Measurements from ENCODE around the gene KCNJ4.
A peak's percentile ranks its signal among the peaks of the same experiment; 100 is the strongest.

The KCNJ4 gene

DNA sequence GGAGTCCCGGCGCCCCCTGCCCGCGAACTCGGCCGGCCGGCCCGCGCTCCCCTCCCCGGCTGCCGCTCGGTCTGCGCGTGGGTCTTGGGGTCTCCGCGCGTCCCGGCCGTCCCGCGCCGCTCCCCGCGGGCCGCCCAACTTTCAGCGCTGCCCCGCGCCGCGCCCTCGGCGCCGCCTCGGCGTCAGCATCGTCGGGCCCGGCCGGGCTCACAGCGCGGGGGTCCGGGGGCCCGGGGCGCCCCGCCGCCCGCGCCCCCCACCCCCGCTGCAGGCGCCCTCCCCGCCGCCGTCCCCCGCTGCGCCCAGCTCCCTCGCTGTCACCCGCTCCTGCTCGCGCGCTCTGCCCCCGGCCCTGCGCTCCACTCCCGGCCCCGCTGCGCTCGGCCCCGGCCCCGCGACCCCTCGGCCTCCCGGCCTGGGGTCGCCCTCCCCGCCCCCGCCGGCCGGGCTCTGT is at the start of gene KCNJ4:
KCNJ4 (minus strand) TSS at position 124 of the 454 bp plus-strand sequence. CDS start 27,067 bp downstream, outside the sequence.
- no peak for DNase-seq (ENCODE audit: low spot score)

DNA sequence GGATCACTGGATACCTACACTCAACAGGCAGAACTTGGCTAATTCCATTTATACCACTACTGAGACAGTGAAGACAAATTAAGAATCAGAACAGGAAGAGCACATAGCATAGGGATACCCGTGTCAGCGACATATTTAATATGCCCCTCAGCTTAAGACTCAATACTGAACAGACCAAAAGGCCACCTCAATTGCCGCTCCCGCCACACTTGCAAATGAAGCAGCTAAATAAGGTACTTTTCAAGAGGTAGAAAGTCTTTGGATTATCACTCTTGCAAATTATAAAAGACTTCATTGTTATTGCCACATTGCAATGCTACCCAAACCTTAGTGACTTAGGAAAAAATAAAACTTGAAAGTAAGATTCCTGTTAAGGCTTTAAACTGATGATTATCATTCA is 48.0 kb upstream of the KCNJ4 start:
- DNase-seq (ENCODE audit: low spot score), result no peak

DNA sequence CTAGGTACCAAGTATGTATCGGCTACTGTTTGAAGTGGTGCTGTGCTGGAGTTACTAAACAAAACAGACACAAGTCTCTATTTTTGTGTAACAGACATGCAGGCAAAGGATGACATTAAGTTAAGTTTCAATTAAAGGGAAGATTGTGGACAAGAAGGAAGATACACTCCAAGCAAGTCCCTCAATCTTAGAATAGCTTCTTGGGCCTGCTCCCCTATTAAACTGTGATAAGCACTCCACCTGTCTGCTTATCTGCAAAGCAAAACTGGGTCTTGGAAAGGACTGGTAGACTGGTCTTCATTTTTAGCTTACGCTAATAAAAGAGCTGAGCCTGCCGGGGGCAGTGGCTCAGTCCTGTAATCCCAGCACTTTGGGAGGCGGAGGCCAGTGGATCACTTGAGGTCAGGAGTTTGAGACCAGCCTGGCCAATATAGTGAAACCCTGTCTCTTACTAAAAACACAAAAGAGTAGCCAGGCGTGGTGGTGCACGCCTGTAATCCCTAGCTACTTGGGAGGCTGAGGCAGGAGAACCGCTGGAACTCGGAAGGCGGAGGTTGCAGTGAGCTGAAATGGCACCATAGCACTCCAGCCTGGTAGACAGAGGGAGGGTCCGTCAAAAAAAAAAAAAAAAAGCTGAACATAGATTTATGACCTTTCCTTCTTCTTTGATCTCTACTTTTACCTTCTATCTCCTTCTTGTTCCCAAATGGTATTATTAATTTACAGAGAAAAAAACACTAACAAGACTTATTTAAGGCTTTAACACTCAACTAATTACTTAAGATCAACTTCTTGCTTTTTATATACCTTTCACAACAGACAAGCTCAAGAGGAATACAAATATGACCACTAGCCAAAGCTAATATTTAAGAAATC is 47.0 kb upstream of the KCNJ4 start:
- DNase-seq (ENCODE audit: low spot score), result no peak

DNA sequence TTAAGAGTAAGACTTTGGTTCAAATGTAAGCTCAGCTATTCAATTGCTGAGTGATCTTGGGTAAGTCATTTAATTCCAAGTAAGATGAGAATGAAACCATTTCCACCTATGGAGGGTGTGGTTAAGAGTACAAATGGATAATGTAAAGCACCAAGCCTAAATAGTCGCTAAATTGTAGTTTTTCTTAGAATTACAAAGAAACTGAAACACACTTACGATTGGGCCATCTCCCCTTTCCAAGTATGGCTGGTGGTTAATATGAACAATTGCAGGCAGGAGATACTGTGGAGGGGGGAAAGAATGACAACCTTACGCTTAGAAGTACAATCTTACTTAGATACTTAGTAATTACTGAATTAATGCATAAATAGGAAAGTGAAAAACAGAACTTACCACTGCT is 42.9 kb upstream of the KCNJ4 start:
- no peak for DNase-seq (ENCODE audit: low spot score)

DNA sequence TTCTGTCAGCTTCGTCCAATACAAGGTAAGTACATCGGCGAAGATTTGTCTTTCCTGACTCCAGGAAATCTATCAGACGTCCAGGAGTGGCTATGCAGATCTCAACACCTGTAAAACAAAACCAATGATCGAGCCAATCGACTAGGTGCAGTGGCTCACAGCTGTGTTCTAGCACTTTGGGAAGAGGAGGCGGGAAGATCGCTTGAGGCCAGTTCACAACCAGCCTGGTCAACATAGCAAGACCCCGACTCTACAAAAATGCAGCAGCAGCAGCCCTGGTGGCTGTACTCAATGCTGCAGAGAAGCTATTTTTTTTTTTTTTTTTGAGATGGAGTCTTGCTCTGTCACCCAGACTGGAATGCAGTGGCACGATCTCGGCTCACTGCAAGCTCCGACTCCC is 39.9 kb upstream of the KCNJ4 start:
- no peak for DNase-seq (ENCODE audit: low spot score)

DNA sequence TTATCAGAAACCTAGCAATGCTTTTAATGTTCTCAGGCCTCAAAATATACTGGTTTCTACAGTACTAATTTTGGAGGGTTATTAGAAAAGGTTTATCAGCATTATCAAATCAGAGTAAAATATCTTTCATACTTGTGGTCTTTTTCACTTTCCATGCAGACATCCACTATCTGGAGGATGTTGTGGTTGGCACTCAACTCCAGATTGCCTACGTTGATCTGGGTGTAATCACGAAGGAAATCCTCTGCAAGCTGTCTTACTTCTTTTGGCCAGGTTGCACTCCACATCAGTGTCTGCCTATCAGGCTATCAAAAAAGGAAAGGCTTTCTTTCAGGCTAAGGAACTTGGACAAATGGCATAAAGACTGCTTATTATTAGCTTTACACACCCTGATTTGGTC is 39.5 kb upstream of the KCNJ4 start:
- no peak for DNase-seq (ENCODE audit: low spot score)

DNA sequence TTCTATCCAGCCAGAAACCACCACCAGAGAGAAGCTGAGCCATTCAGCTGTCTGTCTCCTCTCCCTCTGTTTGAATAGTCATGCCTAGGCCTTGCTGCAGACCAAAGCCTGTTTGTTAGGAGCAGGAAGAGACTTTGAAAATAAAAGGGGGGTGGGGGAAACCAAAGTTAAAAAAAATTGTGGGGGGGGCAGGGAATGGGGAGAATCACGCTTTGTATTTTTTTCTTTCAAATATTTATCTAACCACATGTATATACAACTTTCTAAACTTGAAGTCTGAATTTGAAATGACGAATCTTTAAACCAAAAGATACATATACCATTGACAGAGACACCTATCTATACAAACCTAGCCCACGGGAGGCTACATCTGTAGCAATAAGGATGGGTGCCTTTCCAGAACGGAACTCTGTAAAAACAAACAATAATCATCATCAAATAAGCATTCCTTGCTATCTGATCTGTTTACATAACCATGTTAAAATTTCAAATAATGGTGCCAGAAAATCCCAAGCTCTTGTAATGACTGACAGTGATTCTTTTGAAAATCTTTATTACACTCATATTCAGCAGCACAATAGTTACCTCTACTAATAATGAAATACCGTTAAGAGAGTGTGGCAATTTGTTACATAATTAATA is 36.8 kb upstream of the KCNJ4 start:
- no peak for DNase-seq (ENCODE audit: low spot score)

DNA sequence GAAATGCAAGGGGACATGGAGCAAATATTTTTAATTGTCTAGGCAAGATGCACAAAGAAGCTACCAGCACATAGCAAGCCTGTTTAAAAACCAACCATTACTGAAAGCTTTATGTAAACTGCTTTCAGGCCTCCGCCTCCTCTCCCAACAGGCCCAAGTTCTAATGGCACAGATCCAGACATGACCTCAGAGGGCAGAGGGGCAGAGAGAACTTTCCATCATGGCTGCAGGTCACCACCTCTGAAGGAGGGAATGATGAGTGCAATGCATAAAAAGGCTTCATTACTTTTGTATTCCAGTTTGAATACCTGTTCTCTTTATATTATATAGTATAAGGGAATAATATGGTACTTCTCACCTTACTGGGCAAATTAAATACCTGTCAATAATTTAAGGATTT is 35.9 kb upstream of the KCNJ4 start:
- no peak for DNase-seq (ENCODE audit: low spot score)

DNA sequence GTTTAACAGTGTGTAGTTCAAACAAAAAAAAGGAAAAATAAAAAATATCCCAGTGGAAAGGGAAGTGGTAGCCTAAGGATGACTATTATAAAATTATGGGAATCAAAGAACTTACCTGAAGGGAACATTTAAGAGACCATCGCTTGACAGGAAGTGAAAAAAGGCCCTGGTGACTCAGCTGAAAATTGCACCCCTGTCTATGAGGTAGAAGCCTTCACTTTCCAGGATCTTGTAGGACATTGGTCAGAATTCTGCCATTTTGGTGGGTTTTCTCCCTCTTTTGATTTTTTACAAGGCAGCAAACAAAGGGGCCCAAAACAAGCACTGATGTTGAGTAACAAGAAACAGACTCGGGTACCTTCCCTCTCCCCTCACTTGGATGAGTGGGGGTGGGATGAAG is 35.5 kb upstream of the KCNJ4 start:
- DNase-seq (ENCODE audit: low spot score), result no peak

DNA sequence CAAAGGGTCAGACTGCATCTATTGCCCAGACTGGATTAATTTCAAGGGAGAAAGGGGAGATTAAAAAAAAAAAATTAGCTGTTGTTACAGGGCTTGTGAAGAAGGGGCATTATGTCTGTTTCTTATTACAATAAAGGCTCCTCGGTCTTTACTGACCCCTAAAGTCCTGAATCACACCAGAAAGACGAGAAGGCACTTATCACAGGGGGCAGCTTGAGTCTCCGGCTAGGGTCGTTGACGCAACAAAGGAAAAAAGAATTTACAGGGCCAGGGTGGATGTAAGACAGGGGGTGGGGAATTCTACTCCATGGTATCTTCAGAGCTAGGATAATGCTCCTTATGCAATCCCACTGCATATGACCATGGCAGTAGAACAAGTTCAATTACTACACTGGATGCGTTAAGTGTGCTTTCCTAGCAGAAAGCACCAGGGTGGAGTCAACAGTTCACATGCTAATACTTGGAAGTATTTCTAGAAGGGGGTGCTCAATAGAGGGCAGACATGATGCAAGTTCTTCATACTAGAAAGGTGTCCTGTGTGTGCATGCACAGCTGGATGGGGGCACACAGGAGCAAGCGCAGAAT is 34.7 kb upstream of the KCNJ4 start:
- DNase-seq (ENCODE audit: low spot score), result no peak

DNA sequence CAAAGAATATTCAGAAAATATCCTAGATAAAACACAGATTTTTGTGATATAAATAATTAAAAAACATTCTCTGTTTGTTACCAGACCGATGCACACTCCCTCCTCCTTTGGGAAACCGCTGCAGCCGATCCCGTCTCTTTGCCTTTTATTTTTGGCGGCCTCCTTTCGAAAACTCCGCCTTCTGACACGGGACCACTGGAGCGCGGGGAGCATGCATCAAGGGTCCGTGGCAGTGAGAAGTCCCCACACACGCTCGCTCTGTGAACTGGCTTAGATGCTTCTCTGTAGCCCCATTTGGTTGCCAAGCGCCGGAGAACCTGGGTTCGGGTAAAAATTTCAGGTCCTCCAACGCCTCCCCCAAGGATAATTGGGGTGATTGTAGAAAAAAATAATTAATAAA is 34.1 kb upstream of the KCNJ4 start:
- DNase-seq (ENCODE audit: low spot score), result no peak

DNA sequence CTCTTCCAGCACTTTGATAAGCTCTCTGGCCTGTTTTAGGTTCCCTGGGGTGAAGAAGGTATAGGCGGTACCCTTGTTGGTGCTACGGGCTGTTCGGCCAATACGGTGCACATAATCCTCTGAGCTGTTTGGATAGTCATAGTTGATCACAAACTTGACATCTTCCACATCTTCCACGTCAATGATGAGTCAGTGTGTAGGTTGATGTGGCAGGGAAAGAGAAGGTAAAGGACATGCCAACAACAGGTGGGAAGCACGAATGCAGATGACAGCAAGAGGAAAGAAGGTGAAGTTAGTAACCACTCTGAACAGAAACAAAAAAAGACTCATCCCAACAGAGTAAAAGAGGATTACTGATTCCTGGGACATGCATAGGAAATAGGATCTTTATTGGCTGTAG is 32.9 kb upstream of the KCNJ4 start:
- no peak for DNase-seq (ENCODE audit: low spot score)

DNA sequence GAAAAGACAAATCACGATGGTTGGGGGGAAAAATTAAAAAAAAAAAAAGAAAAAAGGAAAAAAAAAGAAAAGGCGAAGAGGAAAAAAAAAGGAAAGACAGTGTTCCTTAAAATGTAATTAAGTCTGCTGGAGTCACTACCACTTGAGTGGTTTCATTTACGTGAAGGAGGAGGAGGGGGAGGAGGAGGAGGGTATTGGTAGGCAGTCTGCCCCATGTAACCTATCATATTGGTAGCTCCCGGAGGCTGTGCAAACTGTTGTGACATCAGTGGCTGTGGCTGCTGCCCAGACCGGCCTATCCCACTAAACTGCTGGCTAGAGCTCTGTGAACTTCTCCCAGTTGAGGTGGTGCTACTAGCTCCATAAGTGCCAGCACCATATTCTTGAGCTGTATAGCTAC is 30.8 kb upstream of the KCNJ4 start:
- DNase-seq (ENCODE audit: low spot score), result no peak

DNA sequence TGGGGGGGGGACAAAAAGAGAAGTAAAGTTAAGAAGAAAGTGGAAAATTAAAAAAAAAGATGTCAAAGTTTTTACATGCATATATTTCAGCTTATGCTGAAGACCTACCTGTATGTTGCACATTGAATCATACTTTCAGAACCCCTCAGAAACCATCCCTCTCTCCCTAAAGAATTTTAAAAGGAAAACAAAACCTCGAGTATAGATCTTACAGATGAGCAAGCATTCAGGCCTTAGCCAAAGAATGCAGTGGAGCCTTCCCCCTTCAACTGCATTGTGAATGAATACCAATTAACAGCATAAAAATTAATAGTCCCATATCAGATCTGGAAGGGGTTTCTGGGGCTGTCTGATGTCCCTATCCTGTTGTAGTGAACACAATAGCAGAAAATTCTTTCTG is 29.2 kb upstream of the KCNJ4 start:
- no peak for DNase-seq (ENCODE audit: low spot score)

DNA sequence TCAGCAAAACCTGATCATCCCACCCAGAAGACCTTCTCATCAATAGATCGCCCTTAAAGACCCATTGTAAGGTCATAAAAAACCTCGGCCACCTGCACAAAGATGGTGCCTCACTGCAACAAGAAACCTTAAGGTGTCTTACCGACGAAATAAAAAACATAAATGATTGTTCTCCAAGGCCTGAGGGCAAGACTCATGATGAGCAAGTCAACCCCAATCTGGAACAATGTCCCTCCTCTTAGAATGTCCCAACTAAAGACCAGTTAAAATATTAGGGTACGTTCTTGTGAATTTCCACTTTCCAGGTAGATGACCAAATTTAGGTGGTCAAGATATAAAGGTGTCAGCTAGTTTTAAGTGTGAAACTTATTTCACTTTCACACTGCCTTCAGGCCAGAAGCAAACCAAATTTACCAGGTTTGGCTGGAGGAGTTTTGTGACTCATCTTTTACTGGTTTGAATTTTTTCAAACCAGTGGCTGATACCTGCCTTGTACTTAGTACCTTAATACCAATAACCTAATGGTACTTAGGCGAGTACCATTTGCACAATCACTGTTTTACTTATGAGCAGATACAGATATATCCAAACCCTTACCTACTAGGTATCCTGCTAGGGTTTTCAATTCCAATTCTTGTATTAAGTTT is 27.8 kb upstream of the KCNJ4 start:
- DNase-seq (ENCODE audit: low spot score), result no peak

DNA sequence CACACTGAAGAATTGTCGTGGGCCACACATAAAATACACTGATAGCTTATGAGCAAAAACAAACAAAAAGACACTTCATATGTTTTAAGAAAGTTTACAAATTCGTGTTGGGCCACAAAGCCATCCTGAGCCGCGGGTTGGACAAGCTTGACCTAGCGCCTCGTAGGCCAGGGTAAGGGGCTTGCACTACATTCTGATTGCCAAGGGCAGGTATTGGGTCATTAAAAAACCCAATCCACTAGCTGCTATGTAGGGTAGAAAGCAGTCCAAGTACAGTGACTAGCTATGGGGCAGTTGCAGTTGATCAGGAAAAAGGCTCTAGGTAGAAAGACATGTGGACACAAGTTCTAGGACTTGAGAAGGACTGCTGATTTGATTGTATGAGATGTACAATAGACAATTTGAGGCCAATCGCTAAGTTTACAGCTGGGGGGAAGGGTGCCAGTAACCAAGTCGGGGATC is 26.9 kb upstream of the KCNJ4 start:
- no peak for DNase-seq (ENCODE audit: low spot score)

DNA sequence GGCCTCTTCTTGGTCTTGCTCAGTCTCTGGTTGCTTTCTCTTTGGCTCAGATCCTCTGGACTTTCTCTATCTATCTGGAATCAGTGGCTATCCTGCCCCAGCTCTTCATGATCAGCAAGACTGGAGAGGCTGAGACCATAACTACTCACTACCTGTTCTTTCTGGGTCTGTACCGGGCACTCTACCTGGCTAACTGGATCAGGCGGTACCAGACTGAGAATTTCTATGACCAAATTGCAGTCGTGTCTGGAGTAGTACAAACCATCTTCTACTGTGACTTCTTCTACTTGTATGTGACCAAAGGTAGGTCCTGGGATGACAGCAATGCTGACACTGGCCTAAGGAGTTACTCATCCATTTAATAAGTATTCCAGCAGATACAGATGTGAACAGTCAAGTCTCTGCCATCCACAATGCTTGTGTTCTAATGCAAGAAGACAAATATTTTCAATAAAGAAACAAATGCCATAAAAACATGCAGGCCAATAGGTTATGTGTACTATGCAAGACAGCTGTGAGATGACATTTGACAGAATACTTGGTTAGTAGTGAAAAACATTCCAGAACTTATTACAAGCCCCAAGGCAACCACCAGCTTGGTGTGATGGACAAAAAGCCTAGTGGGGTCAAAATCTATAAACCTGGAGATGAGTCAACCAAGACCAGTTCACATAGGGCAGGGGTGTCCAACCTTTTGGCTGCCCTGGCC is 26.3 kb upstream of the KCNJ4 start:
- DNase-seq (ENCODE audit: low spot score), result no peak

DNA sequence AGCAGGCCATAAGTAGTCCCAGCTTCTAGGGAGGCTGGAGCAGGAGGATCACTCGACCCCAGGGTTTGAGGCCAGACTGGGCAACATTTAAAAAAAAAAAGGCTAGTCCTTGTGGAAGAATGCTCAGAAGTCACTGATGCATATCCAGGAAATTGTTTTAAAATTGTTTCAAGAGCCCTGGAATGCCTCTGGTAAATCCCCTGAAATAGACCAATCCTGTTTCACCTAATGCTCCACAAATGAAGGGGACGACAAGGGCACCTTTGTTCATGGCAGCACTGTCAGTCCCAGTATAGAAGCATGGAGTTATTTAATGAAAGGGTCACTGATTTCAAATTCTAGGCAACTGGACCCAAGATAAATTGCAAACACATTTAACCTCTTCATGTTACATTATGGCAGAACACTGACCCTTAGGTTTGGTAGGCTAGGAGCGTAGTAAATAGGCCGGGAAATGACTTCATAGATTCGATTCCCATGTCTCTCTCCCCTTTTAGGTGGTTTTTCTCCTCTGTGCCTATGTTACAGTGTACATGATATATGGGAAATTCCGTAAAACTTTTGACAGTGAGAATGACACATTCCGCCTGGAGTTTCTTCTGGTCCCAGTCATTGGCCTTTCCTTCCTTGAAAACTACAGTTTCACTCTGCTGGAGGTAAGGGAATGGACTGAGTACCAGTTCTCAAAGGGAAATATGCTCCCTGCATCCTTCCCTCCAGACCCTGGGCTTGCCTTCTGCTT is 24.3 kb upstream of the KCNJ4 start:
- DNase-seq (ENCODE audit: low spot score), result peak; percentile 96

DNA sequence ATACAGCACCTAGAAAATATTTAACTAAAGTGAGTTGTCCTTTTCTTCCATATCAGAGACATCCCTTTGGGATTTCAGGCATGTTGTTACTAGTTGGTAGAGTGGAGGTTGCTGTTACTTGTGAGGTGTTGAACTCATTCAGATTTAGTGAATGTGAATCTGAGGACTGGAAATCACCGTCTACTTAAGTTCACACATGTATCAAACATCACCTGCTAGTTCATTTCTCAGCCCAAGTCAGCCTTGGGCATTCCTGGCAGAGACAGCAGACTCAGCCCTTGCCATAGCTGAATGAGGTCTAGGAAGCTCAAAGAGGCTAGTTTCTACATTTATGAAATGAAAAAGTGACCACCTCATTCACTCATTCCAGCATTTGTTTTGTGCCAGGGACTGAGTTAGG is 22.6 kb upstream of the KCNJ4 start:
- no peak for DNase-seq (ENCODE audit: low spot score)

DNA sequence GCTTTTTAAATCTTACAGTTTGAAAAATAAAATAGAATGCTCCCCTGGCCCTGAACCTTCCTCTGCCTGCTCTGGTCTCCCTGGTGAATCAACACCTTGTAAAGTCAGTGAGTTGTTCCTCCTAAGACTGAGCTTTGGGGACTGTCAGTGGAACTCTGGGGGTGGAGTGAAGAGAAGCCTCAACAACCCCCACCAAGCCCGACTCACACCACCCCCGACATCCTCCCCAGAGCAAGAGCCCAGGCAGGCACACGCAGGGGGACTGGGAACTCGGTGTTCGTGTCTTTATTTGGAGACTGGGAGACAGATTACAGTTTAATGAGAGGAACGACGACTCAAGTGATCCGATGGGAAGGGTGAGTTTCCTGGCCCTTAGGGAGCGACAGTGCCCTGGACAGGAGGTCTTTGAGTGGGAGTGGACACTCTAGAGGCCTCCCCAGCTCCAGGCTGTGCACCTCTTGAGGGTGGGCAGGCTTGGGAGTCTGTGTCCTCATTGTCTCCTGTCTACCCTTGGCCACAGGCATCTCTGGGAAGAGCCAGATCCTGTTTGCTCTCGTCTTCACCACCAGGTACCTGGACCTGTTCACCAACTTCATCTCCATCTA is 19.1 kb upstream of the KCNJ4 start:
- no peak for DNase-seq (ENCODE audit: low spot score)

DNA sequence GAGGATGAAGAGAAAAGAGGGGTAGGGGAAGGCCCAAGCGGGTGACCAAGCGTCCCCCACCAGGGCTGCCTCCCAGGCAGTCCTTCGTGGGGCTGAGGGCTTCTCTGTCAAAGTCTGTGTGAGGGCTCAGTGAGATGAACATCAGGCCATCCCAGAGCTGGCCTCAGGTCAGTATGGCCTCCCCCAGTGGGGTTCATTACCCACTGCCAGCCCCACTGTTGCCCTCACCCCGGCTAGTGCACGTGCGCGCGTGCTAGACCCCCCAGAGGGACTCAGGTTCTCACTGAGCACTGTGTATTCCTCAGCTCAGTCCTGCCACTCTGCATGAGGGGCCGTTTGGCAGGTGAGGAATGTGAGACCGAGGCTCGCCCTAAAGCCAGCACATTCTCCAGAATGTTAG is 16.2 kb upstream of the KCNJ4 start:
- no peak for DNase-seq (ENCODE audit: low spot score)
